Hematopoietic multipotent progenitor cell treated with erythropoietin and hydrocortisone succinate and interleukin-3 and kit ligand, for 15 days (in vitro differentiated cells): ENCODE data around the gene DRG1.
A peak's percentile ranks its signal among the peaks of the same experiment; 100 is the strongest.
"Not testable (repeated sequence)": the region's sequence is repeated elsewhere in the genome, so short reads cannot be mapped to it uniquely, and the experiment has no call there.

Source experiments
- DNase-seq: peaks from one replicate; pipeline ENCODE4 v3.0.0-alpha.2; 2015; ENCODE audit warnings: low spot score

Gene DRG1

DNA sequence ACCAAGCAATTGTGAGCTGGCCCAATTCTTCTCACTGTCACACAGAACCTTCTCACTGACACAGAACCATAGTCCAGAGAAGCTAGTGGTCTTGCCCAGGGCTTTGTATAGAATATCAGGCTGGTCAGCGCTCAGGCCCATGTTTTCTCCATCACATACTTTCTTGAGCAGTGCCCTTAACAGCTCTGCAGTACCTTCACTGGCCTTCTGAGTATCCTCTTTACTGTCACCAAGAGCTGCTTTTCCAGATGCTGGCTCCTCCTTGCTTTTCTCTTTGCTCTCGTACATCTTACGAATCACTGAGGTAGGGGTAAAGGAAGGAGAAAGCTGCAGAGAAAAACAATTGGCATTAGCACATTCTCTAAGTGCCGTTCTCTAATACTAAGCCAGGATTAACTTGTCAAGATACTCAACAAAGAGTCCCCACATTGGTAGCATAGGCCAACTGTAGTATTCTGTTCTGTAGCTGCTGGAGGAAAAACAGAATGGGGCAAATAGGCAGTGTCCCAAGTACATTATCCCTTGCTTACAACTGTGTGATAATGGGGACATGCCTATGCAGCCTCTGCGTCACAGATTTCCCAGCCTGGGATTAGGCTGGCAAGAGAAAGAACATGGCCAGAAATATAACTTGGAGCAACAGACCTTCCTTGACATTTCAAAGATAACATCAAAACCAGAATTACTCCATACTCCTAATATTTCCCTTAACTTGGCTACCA, 43.5 kb downstream of the DRG1 start:
- no peak for DNase-seq

GRCh38 chr22:31443516-31443915, 44.1 kb downstream of the DRG1 start:
- no peak for DNase-seq

- DNase-seq = no peak
Measured at GRCh38 chr22:31445642-31446041, 46.2 kb downstream of the DRG1 start.

DNA sequence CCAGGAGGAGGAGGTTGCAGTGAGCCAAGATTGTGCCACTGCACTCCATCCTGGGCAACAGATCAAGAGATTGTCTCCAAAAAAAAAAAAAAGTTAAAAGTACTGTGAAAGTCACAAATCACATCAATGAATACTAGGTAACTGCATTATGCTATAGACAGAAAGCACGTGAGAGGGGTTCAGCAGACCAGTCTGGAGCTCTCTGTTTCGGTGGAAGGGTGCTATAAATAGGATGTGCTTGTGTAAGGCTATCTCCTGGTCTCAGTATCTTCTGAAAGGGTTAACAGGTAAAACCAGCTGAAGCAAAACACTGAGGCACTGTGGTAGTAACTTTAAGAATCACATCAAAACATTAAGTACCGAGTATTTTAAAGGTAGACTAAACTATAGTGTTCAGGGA, 46.8 kb downstream of the DRG1 start:
- no peak for DNase-seq

DNA sequence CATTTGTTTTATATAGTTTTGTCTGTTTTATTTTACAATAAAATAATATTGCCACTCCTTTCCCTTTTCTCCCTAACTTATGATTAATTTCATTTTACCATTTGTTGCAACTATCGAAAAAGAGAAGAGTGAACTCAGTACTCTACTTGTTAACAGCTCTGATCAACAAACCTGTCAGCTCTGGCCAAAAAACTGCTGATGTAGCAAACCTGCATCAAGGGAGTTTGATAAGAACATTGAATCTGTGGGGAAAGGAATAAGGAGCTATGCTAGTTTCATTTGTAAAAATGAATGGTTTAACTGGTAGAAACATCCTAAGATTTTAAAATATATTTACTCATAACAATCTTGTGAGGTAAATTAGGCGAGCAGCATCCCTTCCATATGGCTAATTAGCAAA, 47.4 kb downstream of the DRG1 start:
- DNase-seq = no peak

DNA sequence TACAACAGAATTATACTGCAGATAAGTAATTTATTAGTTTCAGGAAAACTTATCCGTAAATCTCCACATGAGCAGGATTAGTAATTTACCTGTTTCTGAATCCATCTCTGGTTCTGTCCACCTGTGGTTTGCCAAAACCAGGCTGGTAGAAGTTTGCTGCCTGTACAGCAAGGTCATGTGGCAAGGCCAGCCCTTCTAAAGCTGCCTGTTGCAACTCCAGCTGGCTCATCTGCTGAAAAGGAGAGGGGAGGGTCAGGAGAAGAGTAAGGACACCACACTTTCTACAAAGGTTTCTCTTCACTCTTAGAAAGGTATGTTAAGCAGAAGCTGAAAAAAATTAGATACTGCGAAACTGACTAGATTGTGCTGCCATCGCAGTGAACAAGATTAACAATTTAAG, 47.9 kb downstream of the DRG1 start:
- DNase-seq = no peak

DNA sequence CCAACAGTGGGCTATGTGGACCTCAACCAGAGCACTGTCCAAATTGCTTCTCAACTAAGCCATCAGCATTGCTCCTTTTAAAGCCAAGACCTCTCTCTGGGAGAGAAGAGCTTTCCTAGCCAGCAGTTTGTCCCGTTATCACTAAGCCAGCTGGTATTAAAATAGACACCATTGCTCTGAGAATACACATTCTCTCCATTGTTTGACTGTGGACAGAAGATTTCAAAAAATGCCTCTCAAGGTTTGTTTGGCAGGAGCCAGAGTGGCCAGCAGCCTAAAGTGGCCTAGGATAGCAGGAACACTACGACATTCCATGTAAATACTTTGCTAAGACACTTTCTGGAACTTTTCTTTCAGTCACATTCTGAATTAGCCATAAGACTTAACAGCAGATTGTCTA, 49.0 kb downstream of the DRG1 start:
- DNase-seq = no peak

DNA sequence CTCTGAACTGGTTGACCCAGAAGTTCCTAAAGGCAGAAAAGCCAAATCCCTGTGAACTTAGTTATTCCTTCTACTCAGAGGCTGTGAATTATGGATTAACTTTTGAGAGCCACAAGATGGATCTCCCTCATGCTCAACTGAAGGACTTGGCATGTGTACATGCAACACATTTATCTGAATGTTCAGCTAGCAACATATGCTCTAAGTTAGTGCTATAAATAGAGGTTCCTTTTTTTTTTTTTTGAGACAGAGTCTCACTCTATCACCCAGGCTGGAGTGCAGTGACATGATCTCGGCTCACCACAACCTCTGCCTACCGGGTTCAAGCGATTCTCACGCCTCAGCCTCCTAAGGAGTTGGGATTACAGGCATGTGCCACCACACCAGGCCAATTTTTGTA, 50.1 kb downstream of the DRG1 start:
- no peak for DNase-seq

- peak; percentile 29 for DNase-seq
Measured at GRCh38 chr22:31451709-31452571, 52.5 kb downstream of the DRG1 start.

- no peak for DNase-seq
Measured at GRCh38 chr22:31461699-31462098, 62.3 kb downstream of the DRG1 start.

- DNase-seq = no peak
Measured at GRCh38 chr22:31465307-31465706, 65.9 kb downstream of the DRG1 start.

DNA sequence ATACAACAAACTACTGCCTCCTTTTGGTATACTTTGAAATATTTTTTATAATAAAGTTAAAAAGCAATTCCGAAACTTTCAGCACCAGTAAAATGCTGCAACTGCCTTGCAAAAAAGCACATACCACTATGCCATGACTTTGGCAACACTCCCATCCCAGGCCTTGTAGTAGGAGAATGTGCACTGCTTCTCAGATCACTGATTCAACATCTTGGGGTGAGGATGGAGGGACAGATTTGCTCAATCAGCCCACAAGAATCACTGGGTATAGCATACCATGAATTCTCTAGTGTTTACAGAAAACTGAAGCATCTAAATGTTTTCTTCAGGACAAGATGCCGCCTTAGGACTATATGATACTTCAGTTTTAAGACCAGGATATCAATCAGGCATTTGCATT, 75.3 kb downstream of the DRG1 start:
- DNase-seq = no peak

DNA sequence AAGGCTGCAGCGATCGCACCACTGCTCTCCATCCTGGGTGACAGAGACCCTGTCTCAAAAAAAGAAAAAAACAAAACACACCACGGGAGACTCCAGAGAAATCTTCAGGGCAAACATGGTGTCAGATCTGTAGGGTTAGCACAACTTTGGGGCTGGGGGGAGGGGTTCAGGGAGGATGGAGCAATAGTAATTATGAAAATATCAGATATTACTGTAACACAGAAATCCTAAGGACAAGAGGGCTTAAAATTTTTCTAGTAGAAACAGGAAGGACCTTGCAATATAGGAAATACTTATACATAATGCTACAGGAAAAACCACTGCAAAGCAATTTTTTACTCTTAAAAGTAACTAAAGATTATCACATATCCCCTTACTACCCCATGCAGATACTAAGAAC, 76.4 kb downstream of the DRG1 start:
- DNase-seq = no peak

DNA sequence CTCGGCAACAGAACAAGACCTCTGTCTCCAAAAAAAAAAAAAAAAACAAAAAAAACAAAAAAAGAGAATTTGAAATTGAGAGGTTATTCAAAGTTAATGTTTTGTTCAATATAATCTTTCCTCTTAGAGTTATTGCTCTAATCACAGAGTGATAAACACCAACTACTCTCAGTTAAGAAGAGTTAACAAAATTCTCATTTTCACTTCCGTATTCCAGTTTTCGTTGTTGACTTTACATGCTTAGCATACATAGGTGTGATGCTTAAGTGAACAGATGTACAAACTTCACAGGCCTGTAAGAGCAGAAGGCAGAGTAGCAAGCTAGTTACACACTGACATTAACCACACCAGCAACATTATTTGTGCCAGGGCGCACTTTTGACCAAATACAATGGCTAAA, 77.9 kb downstream of the DRG1 start:
- no peak for DNase-seq

DNA sequence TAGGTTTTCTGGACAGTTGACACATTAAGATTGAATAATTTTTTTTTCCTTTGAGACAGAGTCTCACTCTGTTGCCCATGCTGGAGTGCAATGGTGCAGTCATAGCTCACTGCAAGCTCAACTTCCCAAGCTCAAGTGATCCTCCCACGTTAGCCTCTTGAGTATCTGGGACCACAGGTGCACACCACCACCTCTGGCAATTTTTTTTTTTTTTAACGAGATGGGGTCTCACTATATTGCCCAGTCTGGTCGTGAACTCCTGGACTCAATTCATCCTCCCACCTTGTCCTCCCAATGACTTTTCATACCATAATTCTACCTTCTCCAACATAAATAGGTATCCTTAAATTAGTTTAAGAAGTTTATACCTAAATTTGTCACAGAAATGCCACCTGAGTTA, 81.7 kb downstream of the DRG1 start:
- DNase-seq = no peak

GRCh38 chr22:31482470-31482869, 83.1 kb downstream of the DRG1 start:
- DNase-seq = not testable (repeated sequence)
